OCI-LY3 (cell line): ENCODE data around the gene ANGPTL7.

Source experiments
- H2AFZ ChIP-seq: fragments of 200-600, 300-600 bp; shearing (Covaris generic); 2 replicates; pipeline ENCODE4 v1.6.0; 2014; ENCODE audit warnings: antibody characterized with exemption, low read depth, low read length
- H3K27ac ChIP-seq: fragments of 200-600, 300-600 bp; sonication (generic); 2 replicates; pipeline ENCODE4 v1.5.1; 2014; ENCODE audit warnings: mild to moderate bottlenecking, low read length, moderate library complexity, mixed read lengths
- H3K27me3 ChIP-seq: fragments of 200-600, 300-600 bp; sonication (generic); 2 replicates; pipeline ENCODE4 v1.6.1; 2014; ENCODE audit warnings: low read depth, low read length, mixed read lengths
- H3K36me3 ChIP-seq: fragments of 200-600, 300-600 bp; sonication (generic); replicated peaks from 2 replicates; pipeline ENCODE3; 2014; ENCODE audit warnings: low read depth, low read length, mixed read lengths
- H3K4me1 ChIP-seq: fragments of 300-600, 200-600 bp; sonication (generic); 2 replicates; pipeline ENCODE4 v1.6.1; 2014; ENCODE audit warnings: low read length, mixed read lengths
- H3K4me2 ChIP-seq: fragments of 200-600, 300-600 bp; sonication (generic); 2 replicates; pipeline ENCODE4 v1.6.1; 2014; ENCODE audit warnings: low read length, mixed read lengths
- H3K4me3 ChIP-seq: fragments of 300-600, 200-600 bp; sonication (generic); 2 replicates; pipeline ENCODE4 v1.5.1; 2014; ENCODE audit warnings: antibody characterized with exemption, mild to moderate bottlenecking, low read length, moderate library complexity
- H3K79me2 ChIP-seq: fragments of 300-600, 200-600 bp; shearing (Covaris generic); 2 replicates; pipeline ENCODE4 v1.6.1; 2014; ENCODE audit warnings: mild to moderate bottlenecking, low read length, mixed read lengths
- H3K9ac ChIP-seq: fragments of 300-600, 200-600 bp; shearing (Covaris generic); 2 replicates; pipeline ENCODE4 v1.6.0; 2014; ENCODE audit warnings: mild to moderate bottlenecking, low read length, moderate library complexity
- H3K9me3 ChIP-seq: fragments of 200-600, 300-600 bp; shearing (Covaris generic); 2 replicates; pipeline ENCODE4 v1.6.1; 2014; ENCODE audit warnings: low read length, mixed read lengths; ENCODE audit not compliant: insufficient read depth
- H4K20me1 ChIP-seq: fragments of 200-600, 300-600 bp; sonication (generic); 2 replicates; pipeline ENCODE4 v1.6.1; 2016; ENCODE audit warnings: low read length, mixed read lengths; ENCODE audit not compliant: insufficient read depth
- CTCF ChIP-seq: fragments of 200-600, 300-600 bp; sonication (generic); IDR thresholded peaks from 2 replicates; pipeline ENCODE4 v1.5.1; 2014; ENCODE audit warnings: antibody characterized with exemption, low read length, low read depth
- EZH2phosphoT487 ChIP-seq: fragments of 200-600 bp; shearing (Covaris generic); IDR thresholded peaks from 2 replicates; pipeline ENCODE4 v1.6.1; 2018; ENCODE audit warnings: antibody characterized with exemption, mixed run types, low read depth

ANGPTL7 gene

GRCh38 chr1:11187931-11188330, 1.2 kb upstream of the ANGPTL7 start:
- no peaks in the 10 kb centered on the region for H3K79me2 ChIP-seq
- H3K4me3 ChIP-seq, result no peak overlapping the region
- H2AFZ ChIP-seq, result no peak overlapping the region
- H3K9ac ChIP-seq, result no peak overlapping the region
- no peak overlapping the region for H3K27ac ChIP-seq
- no peak for TF ChIP-seq EZH2phosphoT487
- no peak for TF ChIP-seq CTCF
- no peaks in the 10 kb centered on the region for H3K9me3 ChIP-seq
- H3K4me1 ChIP-seq, result no peaks in the 10 kb centered on the region
- no peak overlapping the region for H3K4me2 ChIP-seq
- H4K20me1 ChIP-seq, result no peaks in the 10 kb centered on the region
- no peaks in the 10 kb centered on the region for H3K27me3 ChIP-seq
- H3K36me3 ChIP-seq, result no peaks in the 10 kb centered on the region

DNA sequence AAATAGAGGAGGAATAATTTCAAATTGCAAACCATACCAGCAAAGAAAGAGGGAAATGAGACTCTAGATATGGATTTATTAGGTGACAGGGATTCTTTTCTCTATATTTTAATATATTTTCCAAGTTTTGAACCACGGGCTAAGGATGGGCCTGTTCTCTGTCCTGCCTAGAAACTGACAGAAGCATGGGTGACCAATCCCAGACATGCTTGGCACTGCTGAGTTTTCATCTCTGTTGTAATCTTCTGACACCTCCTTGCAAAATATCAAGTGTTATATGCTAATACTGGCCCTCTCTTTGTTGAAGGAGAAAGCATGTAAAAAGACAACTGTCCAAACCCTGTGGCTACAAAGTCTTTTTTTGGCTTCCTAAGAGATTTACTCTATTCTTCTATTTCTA, 774 bp upstream of the ANGPTL7 start:
- H3K36me3 ChIP-seq, result no peaks in the 10 kb centered on the region

DNA sequence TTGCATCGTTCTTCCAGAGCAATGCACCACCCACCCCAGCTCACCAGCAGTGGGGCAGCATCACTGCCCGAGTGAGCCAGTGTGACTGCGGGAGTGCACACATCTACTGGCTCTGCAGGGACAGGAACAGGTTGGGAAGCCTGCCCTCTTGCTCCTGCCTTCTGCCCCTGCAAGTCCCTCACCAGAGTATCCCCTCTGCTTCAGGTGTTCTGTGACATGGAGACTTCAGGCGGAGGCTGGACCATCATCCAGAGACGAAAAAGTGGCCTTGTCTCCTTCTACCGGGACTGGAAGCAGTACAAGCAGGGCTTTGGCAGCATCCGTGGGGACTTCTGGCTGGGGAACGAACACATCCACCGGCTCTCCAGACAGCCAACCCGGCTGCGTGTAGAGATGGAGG, 4.2 kb downstream of the ANGPTL7 start:
- no peak overlapping the region for H2AFZ ChIP-seq
- H3K79me2 ChIP-seq, result no peaks in the 10 kb centered on the region
- no peak overlapping the region for H3K9ac ChIP-seq
- no peaks in the 10 kb centered on the region for H3K9me3 ChIP-seq
- TF ChIP-seq EZH2phosphoT487 (no peak), CTCF (no peak)
- H3K27ac ChIP-seq, result no peak overlapping the region
- H3K4me2 ChIP-seq, result no peak overlapping the region
- no peak overlapping the region for H3K4me3 ChIP-seq
- no peaks in the 10 kb centered on the region for H3K4me1 ChIP-seq
- H3K36me3 ChIP-seq, result no peaks in the 10 kb centered on the region
- no peaks in the 10 kb centered on the region for H3K27me3 ChIP-seq
- H4K20me1 ChIP-seq, result no peaks in the 10 kb centered on the region

More for the DNA sequence above, 774 bp upstream of the ANGPTL7 start:
- Histone ChIP-seq H3K4me3 (no peak overlapping the region), H3K4me1 (no peaks in the 10 kb centered on the region), H3K9ac (no peak overlapping the region), H3K4me2 (no peak overlapping the region), H3K9me3 (no peaks in the 10 kb centered on the region), H4K20me1 (no peaks in the 10 kb centered on the region), H3K27ac (no peak overlapping the region), H2AFZ (no peak overlapping the region), H3K79me2 (no peaks in the 10 kb centered on the region), H3K27me3 (no peaks in the 10 kb centered on the region)
- TF ChIP-seq CTCF (no peak), EZH2phosphoT487 (no peak)

DNA sequence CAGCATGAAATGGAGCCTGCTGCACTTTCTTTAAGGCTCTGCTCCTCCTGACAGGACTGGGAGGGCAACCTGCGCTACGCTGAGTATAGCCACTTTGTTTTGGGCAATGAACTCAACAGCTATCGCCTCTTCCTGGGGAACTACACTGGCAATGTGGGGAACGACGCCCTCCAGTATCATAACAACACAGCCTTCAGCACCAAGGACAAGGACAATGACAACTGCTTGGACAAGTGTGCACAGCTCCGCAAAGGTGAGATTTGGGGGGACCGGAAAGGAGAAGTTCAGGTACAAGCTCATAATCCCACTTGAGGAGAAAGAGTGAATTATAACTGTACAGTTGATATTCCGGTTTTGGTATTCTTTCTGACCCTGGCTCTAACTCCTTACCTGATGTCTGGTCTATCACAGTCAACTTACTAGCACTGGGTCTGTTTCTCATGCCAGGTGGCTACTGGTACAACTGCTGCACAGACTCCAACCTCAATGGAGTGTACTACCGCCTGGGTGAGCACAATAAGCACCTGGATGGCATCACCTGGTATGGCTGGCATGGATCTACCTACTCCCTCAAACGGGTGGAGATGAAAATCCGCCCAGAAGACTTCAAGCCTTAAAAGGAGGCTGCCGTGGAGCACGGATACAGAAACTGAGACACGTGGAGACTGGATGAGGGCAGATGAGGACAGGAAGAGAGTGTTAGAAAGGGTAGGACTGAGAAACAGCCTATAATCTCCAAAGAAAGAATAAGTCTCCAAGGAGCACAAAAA, 5.4 kb downstream of the ANGPTL7 start:
- no peak for TF ChIP-seq EZH2phosphoT487
- no peak for TF ChIP-seq CTCF
- H3K27ac ChIP-seq, result no peak overlapping the region
- H3K4me2 ChIP-seq, result no peak overlapping the region
- no peaks in the 10 kb centered on the region for H3K27me3 ChIP-seq
- no peaks in the 10 kb centered on the region for H3K9me3 ChIP-seq
- H2AFZ ChIP-seq, result no peak overlapping the region
- no peaks in the 10 kb centered on the region for H3K4me1 ChIP-seq
- no peaks in the 10 kb centered on the region for H4K20me1 ChIP-seq
- H3K4me3 ChIP-seq, result no peak overlapping the region
- H3K36me3 ChIP-seq, result no peaks in the 10 kb centered on the region
- no peaks in the 10 kb centered on the region for H3K79me2 ChIP-seq
- no peak overlapping the region for H3K9ac ChIP-seq
